ENCODE measurements around the gene TPST1. TPM values are rescaled to one million over a fixed set of nuclear protein-coding genes. Genes with fewer than 3 reads are reported as not detected.
A peak's percentile ranks its signal among the peaks of the same experiment; 100 is the strongest.
"Not testable (repeated sequence)": the region's sequence is repeated elsewhere in the genome, so short reads cannot be mapped to it uniquely, and the experiment has no call there.

The TPST1 gene
- total RNA-seq, 1 experiment from 2014 or later, result 62.3 TPM

- in situ Hi-C loops (cut with HindIII; ENCODE audit: low pct_unique_long_range_greater_than_20kb, low sequenced_read_pairs), result no loop called here
These were observed 139.0 kb downstream of the TPST1 start for GRCh38 chr7:66344166-66344565.

GRCh38 chr7:66348531-66348930 lies 143.4 kb downstream of the TPST1 start:
- in situ Hi-C loops (cut with HindIII; ENCODE audit: low pct_unique_long_range_greater_than_20kb, low sequenced_read_pairs), result no loop called here
- no peak for DNase-seq (ENCODE audit: low read depth, low spot score)

More at GRCh38 chr7:66344166-66344565, 139.0 kb downstream of the TPST1 start:
- DNase-seq (ENCODE audit: low read depth, low spot score), result no peak

- in situ Hi-C loops (cut with HindIII; ENCODE audit: low pct_unique_long_range_greater_than_20kb, low sequenced_read_pairs), result no loop called here
- no peak for DNase-seq (ENCODE audit: low read depth, low spot score)
These were observed 143.8 kb downstream of the TPST1 start for GRCh38 chr7:66348959-66349358.

GRCh38 chr7:66352071-66352470 lies 146.9 kb downstream of the TPST1 start:
- DNase-seq (ENCODE audit: low read depth, low spot score), result peak; percentile 82
- in situ Hi-C loops (cut with HindIII; ENCODE audit: low pct_unique_long_range_greater_than_20kb, low sequenced_read_pairs), result no loop called here

- in situ Hi-C loops (cut with HindIII; ENCODE audit: low pct_unique_long_range_greater_than_20kb, low sequenced_read_pairs), result no loop called here
- peak; percentile 53 for DNase-seq (ENCODE audit: low read depth, low spot score)
These were observed 148.4 kb downstream of the TPST1 start for GRCh38 chr7:66353547-66353946.

- in situ Hi-C loops (cut with HindIII; ENCODE audit: low pct_unique_long_range_greater_than_20kb, low sequenced_read_pairs), result no loop called here
- no peak for DNase-seq (ENCODE audit: low read depth, low spot score)
These were observed 150.6 kb downstream of the TPST1 start for GRCh38 chr7:66355756-66356155.

- in situ Hi-C loops (cut with HindIII; ENCODE audit: low pct_unique_long_range_greater_than_20kb, low sequenced_read_pairs), result no loop called here
- peak; percentile 99 for DNase-seq (ENCODE audit: low read depth, low spot score)
These were observed 151.2 kb downstream of the TPST1 start for GRCh38 chr7:66356277-66356721.

- DNase-seq (ENCODE audit: low read depth, low spot score), result peak; percentile 36
- in situ Hi-C loops (cut with HindIII; ENCODE audit: low pct_unique_long_range_greater_than_20kb, low sequenced_read_pairs), result no loop called here
These were observed 152.0 kb downstream of the TPST1 start for GRCh38 chr7:66357087-66357486.

GRCh38 chr7:66359656-66360211 lies 154.6 kb downstream of the TPST1 start:
- in situ Hi-C loops (cut with HindIII; ENCODE audit: low pct_unique_long_range_greater_than_20kb, low sequenced_read_pairs), result no loop called here
- no peak for DNase-seq (ENCODE audit: low read depth, low spot score)

- no peak for DNase-seq (ENCODE audit: low read depth, low spot score)
- in situ Hi-C loops (cut with HindIII; ENCODE audit: low pct_unique_long_range_greater_than_20kb, low sequenced_read_pairs), result no loop called here
These were observed 157.0 kb downstream of the TPST1 start for GRCh38 chr7:66362136-66362535.

GRCh38 chr7:66363635-66364034 lies 158.5 kb downstream of the TPST1 start:
- in situ Hi-C loops (cut with HindIII; ENCODE audit: low pct_unique_long_range_greater_than_20kb, low sequenced_read_pairs), result no loop called here
- no peak for DNase-seq (ENCODE audit: low read depth, low spot score)

GRCh38 chr7:66365031-66365430 lies 159.9 kb downstream of the TPST1 start:
- DNase-seq (ENCODE audit: low read depth, low spot score); in situ Hi-C loops (cut with HindIII; ENCODE audit: low pct_unique_long_range_greater_than_20kb, low sequenced_read_pairs): not testable (repeated sequence)

GRCh38 chr7:66371096-66371824 lies 166.1 kb downstream of the TPST1 start:
- in situ Hi-C loops (cut with HindIII; ENCODE audit: low pct_unique_long_range_greater_than_20kb, low sequenced_read_pairs), result no loop called here
- DNase-seq (ENCODE audit: low read depth, low spot score), result no peak

GRCh38 chr7:66374141-66374840 lies 169.2 kb downstream of the TPST1 start:
- DNase-seq (ENCODE audit: low read depth, low spot score); in situ Hi-C loops (cut with HindIII; ENCODE audit: low pct_unique_long_range_greater_than_20kb, low sequenced_read_pairs): not testable (repeated sequence)

GRCh38 chr7:66376264-66376945 lies 171.3 kb downstream of the TPST1 start:
- DNase-seq (ENCODE audit: low read depth, low spot score), result no peak
- in situ Hi-C loops (cut with HindIII; ENCODE audit: low pct_unique_long_range_greater_than_20kb, low sequenced_read_pairs), result no loop called here

GRCh38 chr7:66377045-66377444 lies 171.9 kb downstream of the TPST1 start:
- no peak for DNase-seq (ENCODE audit: low read depth, low spot score)
- in situ Hi-C loops (cut with HindIII; ENCODE audit: low pct_unique_long_range_greater_than_20kb, low sequenced_read_pairs), result no loop called here

- in situ Hi-C loops (cut with HindIII; ENCODE audit: low pct_unique_long_range_greater_than_20kb, low sequenced_read_pairs), result no loop called here
- DNase-seq (ENCODE audit: low read depth, low spot score), result no peak
These were observed 172.6 kb downstream of the TPST1 start for GRCh38 chr7:66377714-66378113.

GRCh38 chr7:66379542-66380160 lies 174.5 kb downstream of the TPST1 start:
- no peak for DNase-seq (ENCODE audit: low read depth, low spot score)
- in situ Hi-C loops (cut with HindIII; ENCODE audit: low pct_unique_long_range_greater_than_20kb, low sequenced_read_pairs), result no loop called here
